SK-N-SH treated with all-trans-retinoic acid at 6 μM for 48 hours (cell line): Measurements from ENCODE around the gene EDA.
"Not testable (repeated sequence)": the region's sequence is repeated elsewhere in the genome, so short reads cannot be mapped to it uniquely, and the experiment has no call there.

Experiments used
- ATAC-seq: fragments of 200-7000 bp; cut with Tn5 transposase; 3 replicates; pipeline ENCODE4 v1.9.1; 2020; ENCODE audit warnings: mild to moderate bottlenecking, moderate library complexity
- ARNTL ChIP-seq: fragments of 450-650 bp; formaldehyde crosslinking; IDR thresholded peaks from 2 replicates; pipeline ENCODE4 v1.5.0; 2020; ENCODE audit warnings: low read depth, mild to moderate bottlenecking, moderate library complexity, borderline replicate concordance
- BACH2 ChIP-seq: fragments of 250-450 bp; sonication (Bioruptor Pico); IDR thresholded peaks from 2 replicates; pipeline ENCODE4 v1.9.0; 2021; ENCODE audit warnings: mild to moderate bottlenecking, borderline replicate concordance
- CREB5 ChIP-seq: fragments of 250-450 bp; sonication (Bioruptor Pico); IDR thresholded peaks from 2 replicates; pipeline ENCODE4 v1.5.1; 2020; ENCODE audit warnings: low read depth, mild to moderate bottlenecking, moderate library complexity
- CSDC2 ChIP-seq: fragments of 250-450 bp; sonication (Bioruptor Pico); IDR thresholded peaks from 2 replicates; pipeline ENCODE4 v1.5.0; 2020; ENCODE audit warnings: mild to moderate bottlenecking, moderate library complexity
- CSRNP3 ChIP-seq: fragments of 250-450 bp; sonication (Bioruptor Pico); IDR thresholded peaks from 2 replicates; pipeline ENCODE4 v1.5.1; 2021; ENCODE audit warnings: mild to moderate bottlenecking, moderate library complexity
- ESRRG ChIP-seq: fragments of 250-450 bp; sonication (Bioruptor Pico); IDR thresholded peaks from 2 replicates; pipeline ENCODE4 v1.6.1; 2021; ENCODE audit warnings: mild to moderate bottlenecking
- ISL1 ChIP-seq: fragments of 250-450 bp; sonication (Bioruptor Pico); IDR thresholded peaks from 2 replicates; pipeline ENCODE4 v2.1.2; 2022; ENCODE audit warnings: mild to moderate bottlenecking, moderate library complexity
- OSR1 ChIP-seq: fragments of 250-450 bp; sonication (Bioruptor Pico); IDR thresholded peaks from 2 replicates; pipeline ENCODE4 v1.8.0; 2022; ENCODE audit warnings: moderate library complexity, mild to moderate bottlenecking, inconsistent platforms
- PATZ1 ChIP-seq: fragments of 250-450 bp; sonication (Bioruptor Pico); IDR thresholded peaks from 2 replicates; pipeline ENCODE4 v1.8.0; 2020; ENCODE audit warnings: mild to moderate bottlenecking, moderate library complexity, borderline replicate concordance
- POU6F1 ChIP-seq: fragments of 250-450 bp; sonication (Bioruptor Pico); IDR thresholded peaks from 2 replicates; pipeline ENCODE4 v1.8.0; 2021; ENCODE audit warnings: low read depth, mild to moderate bottlenecking, moderate library complexity, borderline replicate concordance
- PPARA ChIP-seq: fragments of 250-450 bp; sonication (Bioruptor Pico); IDR thresholded peaks from 2 replicates; pipeline ENCODE4 v1.5.0; 2020; ENCODE audit warnings: mild to moderate bottlenecking, borderline replicate concordance
- RARB ChIP-seq: fragments of 250-450 bp; sonication (Bioruptor Pico); IDR thresholded peaks from 2 replicates; pipeline ENCODE4 v1.8.0; 2021; ENCODE audit warnings: mild to moderate bottlenecking, moderate library complexity
- SNAI2 ChIP-seq: fragments of 250-450 bp; sonication (Bioruptor Pico); IDR thresholded peaks from 2 replicates; pipeline ENCODE4 v1.5.0; 2020; ENCODE audit warnings: mild to moderate bottlenecking, moderate library complexity
- TCF4 ChIP-seq: fragments of 250-450 bp; sonication (Bioruptor Pico); IDR thresholded peaks from 2 replicates; pipeline ENCODE4 v1.8.0; 2021; ENCODE audit warnings: mild to moderate bottlenecking, moderate library complexity, borderline replicate concordance
- TOX ChIP-seq: fragments of 250-450 bp; sonication (Bioruptor Pico); IDR thresholded peaks from 2 replicates; pipeline ENCODE4 v1.8.0; 2021; ENCODE audit warnings: mild to moderate bottlenecking, moderate library complexity, borderline replicate concordance
- TSHZ2 ChIP-seq: fragments of 250-450 bp; sonication (Bioruptor Pico); IDR thresholded peaks from 2 replicates; pipeline ENCODE4 v1.5.0; 2020; ENCODE audit warnings: mild to moderate bottlenecking, moderate library complexity
- ZFP3 ChIP-seq: fragments of 250-450 bp; sonication (Bioruptor Pico); IDR thresholded peaks from 2 replicates; pipeline ENCODE4 v1.5.0; 2020; ENCODE audit warnings: mild to moderate bottlenecking, moderate library complexity
- ZFP30 ChIP-seq: fragments of 450-650 bp; formaldehyde crosslinking; IDR thresholded peaks from 2 replicates; pipeline ENCODE4 v1.5.0; 2022; ENCODE audit warnings: mild to moderate bottlenecking, moderate library complexity
- ZNF565 ChIP-seq: fragments of 450-650 bp; formaldehyde crosslinking; conservative IDR thresholded peaks from 2 replicates; pipeline ENCODE4 v1.5.0; 2020; ENCODE audit warnings: low read depth, mild to moderate bottlenecking, moderate library complexity
- ZNF70 ChIP-seq: fragments of 450-650 bp; formaldehyde crosslinking; IDR thresholded peaks from 2 replicates; pipeline ENCODE4 v1.5.0; 2020; ENCODE audit warnings: mild to moderate bottlenecking, moderate library complexity
- ZNF8 ChIP-seq: fragments of 450-650 bp; formaldehyde crosslinking; IDR thresholded peaks from 2 replicates; pipeline ENCODE4 v1.5.0; 2020; ENCODE audit warnings: mild to moderate bottlenecking, moderate library complexity

Gene EDA

GRCh38 chrX:69993494-69993893, 377.6 kb downstream of the EDA start:
- ATAC-seq = no peak
- TF ChIP-seq TSHZ2 (CRISPR knock-in tag) (no peak), ZFP30 (CRISPR knock-in tag) (no peak), CSRNP3 (CRISPR knock-in tag) (no peak), ESRRG (CRISPR knock-in tag) (no peak), CSDC2 (no peak), ARNTL (no peak), OSR1 (no peak), TOX (CRISPR knock-in tag) (no peak), ZFP3 (no peak), ZNF565 (CRISPR knock-in tag) (no peak), RARB (no peak), ZNF70 (CRISPR knock-in tag) (no peak), ISL1 (no peak), POU6F1 (CRISPR knock-in tag) (no peak)

- TF ChIP-seq ZFP3 = no peak
- TF ChIP-seq ZNF70 (CRISPR knock-in tag) = no peak
- no peak for TF ChIP-seq TCF4 (CRISPR knock-in tag)
- TF ChIP-seq ZNF565 (CRISPR knock-in tag) = no peak
- no peak for TF ChIP-seq BACH2 (CRISPR knock-in tag)
- no peak for ATAC-seq
These were observed 379.6 kb downstream of the EDA start for GRCh38 chrX:69995362-69996112.

GRCh38 chrX:69996113-69996468, 380.2 kb downstream of the EDA start:
- TF ChIP-seq CREB5 (CRISPR knock-in tag) (no peak), TSHZ2 (CRISPR knock-in tag) (no peak), CSDC2 (no peak), CSRNP3 (CRISPR knock-in tag) (no peak), TOX (CRISPR knock-in tag) (no peak), PATZ1 (CRISPR knock-in tag) (no peak), PPARA (CRISPR knock-in tag) (no peak), SNAI2 (CRISPR knock-in tag) (no peak), ZNF8 (CRISPR knock-in tag) (no peak), BACH2 (CRISPR knock-in tag) (no peak), POU6F1 (CRISPR knock-in tag) (no peak)
- no peak for ATAC-seq

GRCh38 chrX:69998299-69998698, 382.4 kb downstream of the EDA start:
- not testable (repeated sequence) for ATAC-seq
